HCT116 (cell line): ENCODE measurements around the gene PADI2. TPM values are rescaled to one million over a fixed set of nuclear protein-coding genes. Genes with fewer than 3 reads are reported as not detected.

Experiments used
- ATAC-seq: fragments of 200-7000 bp; cut with Tn5 transposase; 2 replicates; pipeline ENCODE4 v1.9.1; 2020; ENCODE audit warnings: mild to moderate bottlenecking, moderate library complexity
- BruUV-seq: library from RNA; stranded (reverse); fragments of 400-500 nt; replicated peaks from 2 replicates; lab custom pipeline; 2021; lab: Mats Ljungman, UMichigan
- CTCF ChIA-PET: fragments of 300-600 bp; sonication (Branson Sonifier 250); formaldehyde crosslinking; loops from one replicate; lab custom pipeline; 2021; ENCODE audit warnings: antibody characterized with exemption; lab: Charles Lee
- POLR2A ChIA-PET: fragments of 300-600, 350-600 bp; sonication (Branson Sonifier 250); formaldehyde crosslinking; loops from one replicate; lab custom pipeline; 2021; ENCODE audit warnings: antibody characterized with exemption; lab: Charles Lee
- RAD21 ChIA-PET, 2 experiments: fragments of 300-600 bp; sonication (Branson Sonifier 250); formaldehyde crosslinking; loops; one replicate each; lab custom pipeline; 2023; ENCODE audit warnings: low total read pairs in 2 of 2; ENCODE audit not compliant: uncharacterized antibody in 2 of 2, unreplicated experiment in 2 of 2, low non-redundant PET in 1 of 2; lab: Charles Lee
- DNase-seq: peaks from one replicate; pipeline ENCODE4 v3.0.0-alpha.2; 2010; ENCODE audit warnings: low read depth, low spot score
- H2AFZ ChIP-seq: fragments of 200-600 bp; shearing (Covaris generic), sonication (generic); 2 replicates; pipeline ENCODE4 v1.6.1; 2017; ENCODE audit warnings: low read depth, mixed run types, mixed read lengths, antibody characterized with exemption, low read length; ENCODE audit not compliant: poor library complexity, severe bottlenecking
- H3K27ac ChIP-seq: 2 replicates; pipeline ENCODE4 v1.5.1; 2012; ENCODE audit warnings: low read depth, low read length
- H3K27me3 ChIP-seq: fragments of 200-600 bp; sonication (generic); 2 replicates; pipeline ENCODE4 v1.6.1; 2016; ENCODE audit warnings: mixed run types, low read length, mixed read lengths; ENCODE audit not compliant: insufficient read depth
- H3K36me3 ChIP-seq, 2 experiments: fragments of 200-500 bp in 1 of 2; fragments of 200-600 bp in 1 of 2; sonication (Bioruptor generic) in 1 of 2; sonication (generic) in 1 of 2; 2 replicates each; pipeline versions ENCODE4 v1.5.1 to v1.6.1; 2014 to 2016; ENCODE audit warnings: low read length in 2 of 2, inconsistent platforms in 1 of 2, mixed read lengths in 1 of 2, mixed run types in 1 of 2; ENCODE audit not compliant: insufficient read depth in 2 of 2, control insufficient read depth in 1 of 2
- H3K4me1 ChIP-seq, 2 experiments: fragments of 200-600 bp in 1 of 2; sonication (generic) in 1 of 2; 2 replicates each; pipeline versions ENCODE4 v1.5.1 to v1.6.1; 2012 to 2017; ENCODE audit warnings: low read length in 2 of 2, inconsistent platforms in 1 of 2, mild to moderate bottlenecking in 1 of 2, mixed read lengths in 1 of 2, mixed run types in 1 of 2, moderate library complexity in 1 of 2; ENCODE audit not compliant: insufficient read depth in 2 of 2, control insufficient read depth in 1 of 2
- H3K4me2 ChIP-seq: fragments of 200-600 bp; sonication (generic); 2 replicates; pipeline ENCODE4 v1.6.1; 2017; ENCODE audit warnings: mixed run types, low read length, mixed read lengths
- H3K4me3 ChIP-seq, 2 experiments: fragments of 200-600 bp in 1 of 2; sonication (generic) in 1 of 2; replicated peaks in 1 of 2; 2 replicates each; pipeline ENCODE4 v1.5.1; 2011 to 2016; ENCODE audit warnings: low read length in 2 of 2, control low read depth in 1 of 2, low read depth in 1 of 2, mild to moderate bottlenecking in 1 of 2, mixed read lengths in 1 of 2, mixed run types in 1 of 2
- H3K79me2 ChIP-seq: fragments of 200-600 bp; sonication (generic); 2 replicates; pipeline ENCODE4 v1.6.1; 2017; ENCODE audit warnings: mild to moderate bottlenecking, mixed run types, low read length, moderate library complexity, mixed read lengths; ENCODE audit not compliant: insufficient read depth
- H3K9ac ChIP-seq: fragments of 200-600 bp; sonication (generic); 2 replicates; pipeline ENCODE4 v1.6.1; 2016; ENCODE audit warnings: low read length, mixed read lengths
- H3K9me2 ChIP-seq: fragments of 200-600 bp; sonication (generic), shearing (Covaris generic); 2 replicates; pipeline ENCODE4 v1.6.1; 2017; ENCODE audit warnings: mixed run types, mild to moderate bottlenecking, moderate library complexity; ENCODE audit not compliant: insufficient read depth
- H3K9me3 ChIP-seq, 2 experiments: fragments of 200-500 bp in 1 of 2; fragments of 200-600 bp in 1 of 2; sonication (Bioruptor generic) in 1 of 2; sonication (generic) in 1 of 2; 2 replicates each; pipeline ENCODE4 v1.6.1; 2014 to 2017; ENCODE audit warnings: low read length in 2 of 2, mixed read lengths in 2 of 2, inconsistent platforms in 1 of 2, low read depth in 1 of 2, mild to moderate bottlenecking in 1 of 2, mixed run types in 1 of 2, moderate library complexity in 1 of 2; ENCODE audit not compliant: control insufficient read depth in 1 of 2, insufficient read depth in 1 of 2
- H4K20me1 ChIP-seq: fragments of 200-600 bp; sonication (generic), shearing (Covaris generic); 2 replicates; pipeline ENCODE4 v1.6.1; 2017; ENCODE audit warnings: mixed run types, mild to moderate bottlenecking, moderate library complexity; ENCODE audit not compliant: insufficient read depth
- CBX3 ChIP-seq: IDR thresholded peaks from 2 replicates; pipeline ENCODE4 v1.6.1; 2012; ENCODE audit warnings: low read depth
- CEBPB ChIP-seq: IDR thresholded peaks from 2 replicates; pipeline ENCODE4 v1.6.1; 2012; ENCODE audit warnings: low read depth
- CTCF ChIP-seq, 3 experiments: fragments of 200-600 bp in 1 of 3; sonication (generic) in 1 of 3; IDR thresholded peaks in 2 of 3; conservative IDR thresholded peaks in 1 of 3; 2 replicates each; pipeline ENCODE4 v1.5.1; 2012 to 2017; ENCODE audit warnings: low read depth in 2 of 3, low read length in 2 of 3, antibody characterized with exemption in 1 of 3, borderline replicate concordance in 1 of 3, control low read depth in 1 of 3, mild to moderate bottlenecking in 1 of 3, mixed read lengths in 1 of 3, mixed run types in 1 of 3, moderate library complexity in 1 of 3; ENCODE audit not compliant: insufficient read depth in 1 of 3
- EGR1 ChIP-seq: IDR thresholded peaks from 2 replicates; pipeline ENCODE4 v1.6.1; 2012; ENCODE audit warnings: low read depth
- ELF1 ChIP-seq: IDR thresholded peaks from 2 replicates; pipeline ENCODE4 v1.6.1; 2012; ENCODE audit warnings: low read depth, borderline replicate concordance
- EZH2phosphoT487 ChIP-seq: fragments of 200-600 bp; IDR thresholded peaks from 2 replicates; pipeline ENCODE4 v1.6.1; 2018; ENCODE audit warnings: antibody characterized with exemption, borderline replicate concordance
- JUND ChIP-seq: IDR thresholded peaks from 2 replicates; pipeline ENCODE4 v1.6.1; 2012
- MAX ChIP-seq: IDR thresholded peaks from 2 replicates; pipeline ENCODE4 v1.6.1; 2012
- POLR2A ChIP-seq: IDR thresholded peaks from 2 replicates; pipeline ENCODE4 v1.7.0; 2011; ENCODE audit warnings: borderline replicate concordance; ENCODE audit not compliant: insufficient read depth, insufficient read length; ENCODE audit errors: extremely low read depth
- POLR2AphosphoS5 ChIP-seq: IDR thresholded peaks from 2 replicates; pipeline ENCODE4 v1.6.1; 2011; ENCODE audit warnings: mild to moderate bottlenecking, low read depth, low read length, moderate library complexity
- REST ChIP-seq: IDR thresholded peaks from 2 replicates; pipeline ENCODE4 v1.6.1; 2012; ENCODE audit warnings: low read depth
- SIN3A ChIP-seq: IDR thresholded peaks from 2 replicates; pipeline ENCODE4 v1.6.1; 2012; ENCODE audit warnings: low read depth
- SP1 ChIP-seq: IDR thresholded peaks from 2 replicates; pipeline ENCODE4 v1.6.1; 2012; ENCODE audit warnings: low read depth
- SRF ChIP-seq: IDR thresholded peaks from 2 replicates; pipeline ENCODE4 v1.6.1; 2012; ENCODE audit warnings: low read depth
- ZBTB33 ChIP-seq: IDR thresholded peaks from 2 replicates; pipeline ENCODE4 v1.6.1; 2011; ENCODE audit warnings: mild to moderate bottlenecking, low read length, moderate library complexity; ENCODE audit not compliant: insufficient replicate concordance; ENCODE audit errors: extremely low read depth
- ZFX ChIP-seq: fragments of 450-650 bp; IDR thresholded peaks from 2 replicates; pipeline ENCODE4 v1.6.1; 2017
- ZNF274 ChIP-seq: fragments of 200-500 bp; sonication (Bioruptor generic); IDR thresholded peaks from 2 replicates; pipeline ENCODE4 v1.6.1; 2014; ENCODE audit warnings: mild to moderate bottlenecking, low read depth, low read length, inconsistent platforms
- intact Hi-C: fragments of 100-400 bp; cut with micrococcal nuclease; formaldehyde crosslinking; loops from 2 replicates; pipeline ENCODE4 v1.10.0; 2022
- total RNA-seq: library from RNA; stranded (reverse); gene quantifications from one replicate; pipeline ENCODE4 v1.2.1, GENCODE V29; 2021; ENCODE audit not compliant: unreplicated experiment

Gene PADI2
- total RNA-seq, 1 experiment from 2014 or later: 2.7 TPM

- H3K9me3 ChIP-seq: no peaks in the 10 kb centered on the region
- H3K9me2 ChIP-seq: no peaks in the 10 kb centered on the region
- no peak overlapping the region for H2AFZ ChIP-seq
- H3K36me3 ChIP-seq: no peaks in the 10 kb centered on the region
- ChIA-PET RAD21 (no interaction called here), POLR2A (no interaction called here)
- intact Hi-C loops: no loop called here
- no peak for ATAC-seq
- H3K27me3 ChIP-seq: no peaks in the 10 kb centered on the region
- H3K27ac ChIP-seq: no peak overlapping the region
- peak overlapping the region; percentile 52 for H3K4me2 ChIP-seq
- no peak overlapping the region for H3K4me3 ChIP-seq
- TF ChIP-seq REST (no peak), MAX (no peak), CTCF (IDR thresholded peaks at IDR 0.05 in 2 of 3, conservative IDR thresholded peaks at IDR 0.05 in 1 of 3; ENCODE audit: borderline replicate concordance in 1 of 3, insufficient read depth in 1 of 3, low read depth in 2 of 3, low read length in 2 of 3) (no peak), JUND (no peak), POLR2AphosphoS5 (no peak), ZBTB33 (no peak), CBX3 (no peak), EGR1 (no peak), SP1 (no peak), CEBPB (no peak), EZH2phosphoT487 (no peak), SIN3A (no peak), ELF1 (no peak), SRF (no peak), ZFX (no peak), POLR2A (no peak), ZNF274 (no peak)
- TF ChIP-seq, all 23 proteins: peak for 0
- no peak for DNase-seq
- peaks cover 20 to 24% of the 10 kb centered on the region in 2 experiments for H3K4me1 ChIP-seq
- H3K79me2 ChIP-seq: no peaks in the 10 kb centered on the region
- no TSS peak for BruUV-seq
- no peaks in the 10 kb centered on the region for H4K20me1 ChIP-seq
- H3K9ac ChIP-seq: no peak overlapping the region
- CTCF ChIA-PET: no interaction called here
These were observed 48.5 kb upstream of the PADI2 start for GRCh38 chr1:17167786-17168090.
